Gastroesophageal sphincter (tissue), 3 donors: Measurements from ENCODE around the gene CCRL2.

Source experiments
- EP300 ChIP-seq: sonication (generic); formaldehyde crosslinking; IDR thresholded peaks from one replicate; pipeline ENCODE4 v1.6.1; 2017; ENCODE audit warnings: antibody characterized with exemption, mild to moderate bottlenecking
- POLR2A ChIP-seq, 2 donors: fragments of 450-650 bp; IDR thresholded peaks; one replicate each; pipeline ENCODE4 v1.6.1; 2017; ENCODE audit warnings: antibody characterized with exemption in 2 of 2, mild to moderate bottlenecking in 2 of 2, moderate library complexity in 1 of 2
- POLR2AphosphoS5 ChIP-seq: sonication (generic); formaldehyde crosslinking; IDR thresholded peaks from one replicate; pipeline ENCODE4 v1.6.1; 2017; ENCODE audit warnings: antibody characterized with exemption
- TF ChIP-seq, protein P1 (sequence below), 4 experiments: fragments of 200-600 bp in 2 of 4; fragments of 450-650 bp in 2 of 4; sonication (generic) in 1 of 4; IDR thresholded peaks; one replicate each; pipeline ENCODE4 v1.5.1; 2017 to 2019; ENCODE audit warnings: antibody characterized with exemption in 4 of 4, mild to moderate bottlenecking in 2 of 4, moderate library complexity in 2 of 4

DNA sequence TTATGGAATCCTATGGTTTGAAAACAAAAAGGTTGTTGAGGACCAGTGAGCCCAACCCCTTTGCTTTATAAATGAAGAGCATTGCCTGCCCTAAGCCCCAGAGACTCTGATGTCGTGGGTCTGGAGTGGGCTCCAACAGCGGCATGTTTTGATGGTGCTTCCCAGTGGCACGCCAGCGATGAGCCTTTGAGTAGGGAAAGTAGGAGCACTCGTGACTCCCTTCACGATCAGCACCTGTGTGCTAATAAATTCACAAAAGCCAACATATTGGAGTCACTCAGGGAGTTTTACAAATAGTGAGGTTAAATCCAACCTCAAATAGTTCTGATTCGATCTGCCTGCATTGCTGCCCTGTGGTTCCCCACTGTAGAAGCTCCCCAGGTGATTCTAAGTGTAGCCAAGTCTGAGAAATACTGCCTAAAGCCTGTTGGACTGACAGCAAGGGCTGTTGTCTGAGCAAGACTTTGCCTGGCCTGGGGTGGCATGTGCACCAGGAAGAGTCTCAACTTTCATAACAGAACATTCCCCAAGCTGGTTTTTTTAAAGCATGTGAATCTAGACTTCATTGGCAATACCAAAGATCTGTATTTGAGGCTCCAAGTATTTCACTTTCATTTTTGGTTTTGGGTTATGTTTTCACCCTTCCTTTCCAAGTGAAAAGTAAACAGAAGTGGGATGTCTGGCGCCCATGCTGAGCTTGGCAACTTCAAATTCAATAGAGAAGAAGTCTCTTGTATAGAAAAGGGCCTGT, 26.4 kb upstream of the CCRL2 start:
- TF ChIP-seq, protein P1, sequence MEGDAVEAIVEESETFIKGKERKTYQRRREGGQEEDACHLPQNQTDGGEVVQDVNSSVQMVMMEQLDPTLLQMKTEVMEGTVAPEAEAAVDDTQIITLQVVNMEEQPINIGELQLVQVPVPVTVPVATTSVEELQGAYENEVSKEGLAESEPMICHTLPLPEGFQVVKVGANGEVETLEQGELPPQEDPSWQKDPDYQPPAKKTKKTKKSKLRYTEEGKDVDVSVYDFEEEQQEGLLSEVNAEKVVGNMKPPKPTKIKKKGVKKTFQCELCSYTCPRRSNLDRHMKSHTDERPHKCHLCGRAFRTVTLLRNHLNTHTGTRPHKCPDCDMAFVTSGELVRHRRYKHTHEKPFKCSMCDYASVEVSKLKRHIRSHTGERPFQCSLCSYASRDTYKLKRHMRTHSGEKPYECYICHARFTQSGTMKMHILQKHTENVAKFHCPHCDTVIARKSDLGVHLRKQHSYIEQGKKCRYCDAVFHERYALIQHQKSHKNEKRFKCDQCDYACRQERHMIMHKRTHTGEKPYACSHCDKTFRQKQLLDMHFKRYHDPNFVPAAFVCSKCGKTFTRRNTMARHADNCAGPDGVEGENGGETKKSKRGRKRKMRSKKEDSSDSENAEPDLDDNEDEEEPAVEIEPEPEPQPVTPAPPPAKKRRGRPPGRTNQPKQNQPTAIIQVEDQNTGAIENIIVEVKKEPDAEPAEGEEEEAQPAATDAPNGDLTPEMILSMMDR (IDR thresholded peaks at IDR 0.05), result no peak
- TF ChIP-seq EP300 (no peak), POLR2A (IDR thresholded peaks at IDR 0.05) (no peak), POLR2AphosphoS5 (no peak)
